HG03280 (cell line): Measurements from ENCODE around the gene CDH4.
"Not testable (repeated sequence)": the region's sequence is repeated elsewhere in the genome, so short reads cannot be mapped to it uniquely, and the experiment has no call there.

Experiments used
- ATAC-seq: cut with Tn5 transposase; IDR thresholded peaks from one replicate; pipeline ENCODE4 v1.9.1; 2021; ENCODE audit warnings: mild to moderate bottlenecking, moderate library complexity; ENCODE audit not compliant: unreplicated experiment

CDH4 gene

GRCh38 chr20:61939691-61940360 lies 687.8 kb downstream of the CDH4 start:
- ATAC-seq, result no peak

GRCh38 chr20:61940491-61940890 lies 688.4 kb downstream of the CDH4 start:
- ATAC-seq, result no peak

GRCh38 chr20:61940976-61941720 lies 689.1 kb downstream of the CDH4 start:
- no peak for ATAC-seq

GRCh38 chr20:61941721-61942405 lies 689.8 kb downstream of the CDH4 start:
- no peak for ATAC-seq

GRCh38 chr20:61942526-61942925 lies 690.5 kb downstream of the CDH4 start:
- no peak for ATAC-seq

GRCh38 chr20:61944967-61945366 lies 692.9 kb downstream of the CDH4 start:
- ATAC-seq, result not testable (repeated sequence)

GRCh38 chr20:61945495-61945894 lies 693.4 kb downstream of the CDH4 start:
- ATAC-seq, result not testable (repeated sequence)

- not testable (repeated sequence) for ATAC-seq
Measured at GRCh38 chr20:61948056-61948455, 696.0 kb downstream of the CDH4 start.

- ATAC-seq, result no peak
Measured at GRCh38 chr20:61948586-61949362, 696.7 kb downstream of the CDH4 start.

GRCh38 chr20:61949363-61949713 lies 697.3 kb downstream of the CDH4 start:
- ATAC-seq, result no peak

GRCh38 chr20:61949714-61950640 lies 697.9 kb downstream of the CDH4 start:
- ATAC-seq, result no peak

- no peak for ATAC-seq
Measured at GRCh38 chr20:61950641-61951071, 698.6 kb downstream of the CDH4 start.

- ATAC-seq, result no peak
Measured at GRCh38 chr20:61951695-61952533, 699.9 kb downstream of the CDH4 start.

- no peak for ATAC-seq
Measured at GRCh38 chr20:61953037-61954021, 701.3 kb downstream of the CDH4 start.

GRCh38 chr20:61954276-61955021 lies 702.4 kb downstream of the CDH4 start:
- ATAC-seq, result no peak

GRCh38 chr20:61955668-61956395 lies 703.8 kb downstream of the CDH4 start:
- no peak for ATAC-seq
